HG03196 (cell line): Measurements from ENCODE around the gene WWC1.
"Not testable (repeated sequence)": the region's sequence is repeated elsewhere in the genome, so short reads cannot be mapped to it uniquely, and the experiment has no call there.

ENCODE experiments used
- ATAC-seq: cut with Tn5 transposase; IDR thresholded peaks from one replicate; pipeline ENCODE4 v1.9.1; 2021; ENCODE audit not compliant: unreplicated experiment

Gene WWC1

GRCh38 chr5:168286386-168286785, 5.1 kb upstream of the WWC1 start:
- ATAC-seq, result no peak

GRCh38 chr5:168286863-168287262, 4.6 kb upstream of the WWC1 start:
- ATAC-seq, result not testable (repeated sequence)

GRCh38 chr5:168287362-168287761, 4.1 kb upstream of the WWC1 start:
- ATAC-seq, result no peak

GRCh38 chr5:168288349-168289245, 2.8 kb upstream of the WWC1 start:
- ATAC-seq, result no peak

- ATAC-seq, result no peak
These were observed 523 bp upstream of the WWC1 start for GRCh38 chr5:168290902-168291341.

GRCh38 chr5:168291964-168292785, 730 bp downstream of the WWC1 start:
- ATAC-seq, result peak; percentile 22

- no peak for ATAC-seq
These were observed 1.6 kb downstream of the WWC1 start for GRCh38 chr5:168292786-168293696.

- no peak for ATAC-seq
These were observed 4.2 kb downstream of the WWC1 start for GRCh38 chr5:168295574-168296201.

GRCh38 chr5:168296682-168297081, 5.2 kb downstream of the WWC1 start:
- no peak for ATAC-seq

- ATAC-seq, result no peak
These were observed 7.5 kb downstream of the WWC1 start for GRCh38 chr5:168298949-168299348.

- ATAC-seq, result no peak
These were observed 7.9 kb downstream of the WWC1 start for GRCh38 chr5:168299372-168299771.

- ATAC-seq, result no peak
These were observed 9.1 kb downstream of the WWC1 start for GRCh38 chr5:168300326-168301182.

GRCh38 chr5:168301593-168302390, 10.3 kb downstream of the WWC1 start:
- ATAC-seq, result no peak

GRCh38 chr5:168302785-168303184, 11.3 kb downstream of the WWC1 start:
- ATAC-seq, result no peak

- ATAC-seq, result no peak
These were observed 12.1 kb downstream of the WWC1 start for GRCh38 chr5:168303393-168304025.

GRCh38 chr5:168304349-168304748, 12.9 kb downstream of the WWC1 start:
- no peak for ATAC-seq

GRCh38 chr5:168305281-168305680, 13.8 kb downstream of the WWC1 start:
- ATAC-seq, result no peak

GRCh38 chr5:168307022-168307421, 15.6 kb downstream of the WWC1 start:
- no peak for ATAC-seq
